AG10803 (cell line): ENCODE measurements around the gene NTPCR.
A peak's percentile ranks its signal among the peaks of the same experiment; 100 is the strongest.

ENCODE experiments used
- DNase-seq: peaks from one replicate; pipeline ENCODE4 v3.0.0; 2010; ENCODE audit warnings: low read depth
- H3K4me3 ChIP-seq: 2 replicates; pipeline ENCODE4 v1.5.1; 2011; ENCODE audit warnings: mild to moderate bottlenecking, low read length, control low read depth
- TF ChIP-seq, protein P1 (sequence below): conservative IDR thresholded peaks from 2 replicates; pipeline ENCODE4 v1.5.1; 2011; ENCODE audit warnings: mild to moderate bottlenecking, low read length, control low read depth, inconsistent platforms

Gene NTPCR

DNA sequence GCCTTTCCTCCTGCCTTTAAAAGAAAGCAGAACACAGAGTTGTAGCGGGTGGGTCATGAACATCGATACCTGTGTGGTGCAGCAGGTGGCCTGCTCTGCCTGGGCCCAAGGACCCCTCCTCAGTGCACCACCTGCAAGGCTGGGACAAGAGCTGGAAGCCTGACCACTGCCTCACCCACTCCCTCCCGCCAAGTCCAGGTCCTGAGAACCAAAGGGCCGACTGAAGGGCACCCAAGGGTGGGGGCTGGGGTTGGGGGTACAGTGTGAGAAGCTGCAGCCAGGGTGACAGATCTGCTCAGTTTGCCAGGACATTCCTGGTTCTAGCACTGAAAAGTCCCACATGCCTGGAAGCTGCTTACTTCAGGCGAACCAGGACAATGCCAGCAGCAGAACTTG is 36.1 kb downstream of the NTPCR start:
- DNase-seq, result no peak
- TF ChIP-seq, protein P1, sequence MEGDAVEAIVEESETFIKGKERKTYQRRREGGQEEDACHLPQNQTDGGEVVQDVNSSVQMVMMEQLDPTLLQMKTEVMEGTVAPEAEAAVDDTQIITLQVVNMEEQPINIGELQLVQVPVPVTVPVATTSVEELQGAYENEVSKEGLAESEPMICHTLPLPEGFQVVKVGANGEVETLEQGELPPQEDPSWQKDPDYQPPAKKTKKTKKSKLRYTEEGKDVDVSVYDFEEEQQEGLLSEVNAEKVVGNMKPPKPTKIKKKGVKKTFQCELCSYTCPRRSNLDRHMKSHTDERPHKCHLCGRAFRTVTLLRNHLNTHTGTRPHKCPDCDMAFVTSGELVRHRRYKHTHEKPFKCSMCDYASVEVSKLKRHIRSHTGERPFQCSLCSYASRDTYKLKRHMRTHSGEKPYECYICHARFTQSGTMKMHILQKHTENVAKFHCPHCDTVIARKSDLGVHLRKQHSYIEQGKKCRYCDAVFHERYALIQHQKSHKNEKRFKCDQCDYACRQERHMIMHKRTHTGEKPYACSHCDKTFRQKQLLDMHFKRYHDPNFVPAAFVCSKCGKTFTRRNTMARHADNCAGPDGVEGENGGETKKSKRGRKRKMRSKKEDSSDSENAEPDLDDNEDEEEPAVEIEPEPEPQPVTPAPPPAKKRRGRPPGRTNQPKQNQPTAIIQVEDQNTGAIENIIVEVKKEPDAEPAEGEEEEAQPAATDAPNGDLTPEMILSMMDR, result no peak
- H3K4me3 ChIP-seq, result no peak overlapping the region

DNA sequence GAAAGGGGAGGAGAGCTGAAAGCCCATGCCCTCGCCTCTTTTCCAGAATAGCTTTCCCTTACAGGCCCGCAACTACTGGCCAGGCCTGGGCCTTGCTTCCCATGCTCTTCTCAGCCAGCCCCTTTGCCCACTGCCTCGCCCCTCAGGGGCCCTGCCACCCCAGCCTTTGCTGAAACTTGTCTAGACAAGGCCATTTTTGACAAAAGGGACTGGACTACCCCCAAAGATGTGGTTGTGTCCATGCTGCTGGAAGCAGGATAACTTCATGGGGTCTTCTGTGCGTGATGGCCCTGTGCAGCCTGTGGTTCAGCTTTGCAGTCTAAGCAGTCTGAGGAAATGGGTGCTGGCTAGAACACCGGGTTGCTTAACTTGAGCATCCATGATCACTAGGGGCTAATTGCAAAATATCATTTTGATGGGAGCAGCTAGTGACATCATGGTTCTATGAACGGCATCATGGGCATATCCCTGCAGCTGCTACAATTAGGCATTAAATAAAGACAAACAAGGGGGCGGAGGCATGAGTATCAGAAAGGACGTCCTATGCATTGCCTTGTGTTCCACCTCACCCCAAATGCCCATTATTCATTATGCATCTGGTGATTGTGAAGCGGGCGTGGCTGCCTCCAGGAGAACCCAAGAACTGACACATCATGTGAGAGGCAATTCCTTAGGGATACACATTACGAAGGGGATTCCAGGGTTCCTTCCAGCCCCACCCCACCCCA is 36.8 kb downstream of the NTPCR start:
- no peak overlapping the region for H3K4me3 ChIP-seq
- TF ChIP-seq, protein P1, result no peak
- DNase-seq, result no peak

DNA sequence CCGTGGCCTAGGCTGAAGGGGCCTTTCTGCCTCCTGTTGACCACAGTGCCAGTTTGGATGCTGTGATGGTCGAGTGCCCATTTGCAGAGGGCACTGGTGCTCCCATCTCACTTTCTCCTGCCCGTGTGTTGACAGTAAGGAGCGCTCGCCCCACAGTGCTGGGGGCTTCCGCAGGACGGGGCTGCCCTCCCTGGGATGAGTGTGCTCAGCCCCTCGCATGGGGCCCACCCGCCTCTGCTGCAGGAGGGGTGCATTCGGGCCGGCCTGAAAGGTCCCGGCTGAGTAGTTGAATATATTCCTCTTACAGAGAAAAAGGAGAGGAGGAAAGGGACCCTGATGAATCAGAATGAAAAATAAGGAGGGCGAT is 37.3 kb downstream of the NTPCR start:
- TF ChIP-seq, protein P1, result no peak
- no peak for DNase-seq
- no peak overlapping the region for H3K4me3 ChIP-seq

DNA sequence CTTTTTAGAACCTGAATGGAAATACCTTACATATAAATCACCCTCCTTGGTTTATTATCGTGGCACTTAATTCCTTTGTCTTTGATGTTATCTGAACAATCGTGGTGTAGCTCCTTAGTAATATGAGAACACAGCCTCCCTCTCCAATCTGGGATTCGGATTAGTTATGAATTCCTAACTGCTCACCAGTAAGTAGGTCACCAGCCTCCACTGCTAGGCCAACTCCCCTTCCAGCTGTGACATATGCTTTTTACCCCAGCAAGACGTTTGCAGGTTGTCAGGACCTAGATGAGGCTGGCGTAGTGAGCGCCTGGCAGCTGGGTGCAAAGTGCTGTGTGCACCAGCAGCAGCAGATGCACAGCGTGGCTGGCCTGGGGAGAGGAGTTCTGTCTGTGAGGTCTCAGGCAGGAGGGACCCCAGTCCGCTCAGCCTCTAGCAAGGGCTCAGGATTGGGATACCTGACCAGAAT is 38.2 kb downstream of the NTPCR start:
- no peak overlapping the region for H3K4me3 ChIP-seq
- peak; percentile 38 for DNase-seq
- TF ChIP-seq, protein P1, result no peak

DNA sequence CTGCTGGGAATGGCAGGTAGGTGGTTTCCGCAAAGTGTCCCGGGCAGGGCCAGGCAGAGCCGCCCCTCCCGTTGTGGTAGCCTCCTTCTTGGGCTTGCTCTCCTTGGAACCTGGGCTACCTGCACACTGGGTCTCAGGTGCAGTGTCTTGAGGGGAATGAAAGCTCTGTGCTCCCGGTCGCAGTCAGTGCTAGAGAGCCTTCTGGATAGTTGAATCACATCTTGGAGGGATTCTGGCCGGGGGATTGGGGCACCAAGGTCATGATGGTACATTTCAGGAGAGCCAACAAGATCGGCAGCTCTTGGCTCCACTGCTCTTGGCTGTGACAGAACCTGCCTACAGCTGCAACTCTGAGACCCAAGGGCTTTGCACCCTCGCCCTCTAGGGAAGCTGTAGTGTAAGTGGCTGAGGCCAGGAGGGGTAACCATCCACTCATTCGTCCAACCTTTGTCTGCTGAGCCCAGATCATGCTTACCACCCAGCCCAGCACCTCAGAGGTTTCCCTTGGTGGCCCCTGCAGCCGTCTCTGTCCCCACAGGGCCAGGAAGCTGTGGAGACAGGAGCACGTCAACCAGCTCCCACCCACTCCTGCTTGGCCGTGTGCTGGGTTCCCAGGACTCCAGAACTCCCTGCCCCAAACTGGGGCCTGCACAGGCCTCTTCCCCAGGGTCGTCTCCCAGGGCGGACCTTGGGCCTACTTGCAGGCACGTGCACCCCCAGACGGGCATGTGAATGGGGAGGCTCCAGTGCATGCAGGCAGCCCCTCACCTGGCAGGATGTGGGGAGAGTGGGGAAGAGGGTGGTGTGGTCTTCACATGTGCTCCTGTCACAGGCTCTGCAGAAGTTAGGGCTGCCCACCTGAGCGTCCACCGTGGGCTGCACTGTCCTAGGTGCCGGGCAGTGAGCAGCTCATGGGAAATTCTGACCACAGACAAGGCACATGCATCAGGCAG is 40.0 kb downstream of the NTPCR start:
- DNase-seq, result no peak
- TF ChIP-seq, protein P1, result no peak
- no peak overlapping the region for H3K4me3 ChIP-seq

DNA sequence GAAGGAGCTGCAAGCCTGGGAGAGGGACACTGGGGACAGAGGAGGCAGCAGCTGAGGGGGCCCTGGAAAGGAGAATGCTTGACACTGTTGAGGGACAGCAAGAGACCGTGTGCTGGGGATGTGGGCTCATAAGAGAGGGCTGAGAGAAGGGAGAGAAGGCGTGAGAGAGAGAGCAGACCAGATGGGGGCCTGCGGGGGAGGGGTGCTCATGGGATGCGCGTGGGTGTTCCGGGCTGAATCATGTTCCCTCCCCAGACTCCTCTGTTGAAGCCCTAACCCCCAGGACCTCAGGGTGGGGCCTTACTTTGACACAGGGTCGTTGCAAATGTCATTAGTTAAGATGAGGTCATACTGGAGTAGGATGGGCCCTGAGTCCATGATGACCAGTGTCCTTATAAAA is 40.8 kb downstream of the NTPCR start:
- TF ChIP-seq, protein P1, result no peak
- no peak overlapping the region for H3K4me3 ChIP-seq
- DNase-seq, result no peak
